Measurements from ENCODE around the gene STK4. TPM values are rescaled to one million over a fixed set of nuclear protein-coding genes. Genes with fewer than 3 reads are reported as not detected.

STK4 gene
- total RNA-seq, 1 donor from 2014 or later: 28.3 TPM

- no peak for DNase-seq
These were observed 12.1 kb upstream of the STK4 start for GRCh38 chr20:44954211-44954610.

- no peak for DNase-seq
These were observed 11.0 kb upstream of the STK4 start for GRCh38 chr20:44955270-44955669.

- no peak for DNase-seq
These were observed 9.9 kb upstream of the STK4 start for GRCh38 chr20:44956410-44956809.

GRCh38 chr20:44958276-44958675, 8.0 kb upstream of the STK4 start:
- no peak for DNase-seq

- DNase-seq: no peak
These were observed 7.2 kb upstream of the STK4 start for GRCh38 chr20:44959082-44959637.

- no peak for DNase-seq
These were observed 6.6 kb upstream of the STK4 start for GRCh38 chr20:44959638-44960102.

- DNase-seq: peak; percentile 67
These were observed 6.0 kb upstream of the STK4 start, which contains the start of gene TOMM34 for GRCh38 chr20:44960103-44960852. TSS of gene TOMM34 (minus strand) at chr20:44960397. CDS start at chr20:44960333, 64 bp downstream.

GRCh38 chr20:44961011-44961869, 5.1 kb upstream of the STK4 start:
- no peak for DNase-seq

GRCh38 chr20:44961870-44962267, 4.4 kb upstream of the STK4 start:
- DNase-seq: no peak

GRCh38 chr20:44962483-44962882, 3.8 kb upstream of the STK4 start:
- no peak for DNase-seq

- no peak for DNase-seq
These were observed 2.7 kb upstream of the STK4 start for GRCh38 chr20:44963325-44964215.

GRCh38 chr20:44965651-44966029, 672 bp upstream of the STK4 start:
- DNase-seq: no peak

- no peak for DNase-seq
These were observed 995 bp downstream of the STK4 start for GRCh38 chr20:44967207-44967807.

GRCh38 chr20:44969300-44969894, 3.1 kb downstream of the STK4 start:
- no peak for DNase-seq

- no peak for DNase-seq
These were observed 4.0 kb downstream of the STK4 start for GRCh38 chr20:44970243-44970757.

GRCh38 chr20:44973053-44973452, 6.7 kb downstream of the STK4 start:
- no peak for DNase-seq

GRCh38 chr20:44976698-44977097, 10.4 kb downstream of the STK4 start:
- no peak for DNase-seq

GRCh38 chr20:44979090-44979621, 12.8 kb downstream of the STK4 start:
- DNase-seq: no peak

GRCh38 chr20:44981736-44982406, 15.6 kb downstream of the STK4 start:
- DNase-seq: no peak

GRCh38 chr20:44983093-44983674, 16.9 kb downstream of the STK4 start:
- DNase-seq: no peak
